DND-41 (cell line): Measurements from ENCODE around the gene MYOZ1.
A peak's percentile ranks its signal among the peaks of the same experiment; 100 is the strongest.

ENCODE experiments used
- ATAC-seq: fragments of 200-7000 bp; cut with Tn5 transposase; 3 replicates; pipeline ENCODE4 v1.9.1; 2021; ENCODE audit warnings: low read depth; ENCODE audit not compliant: insufficient read depth
- DNase-seq: peaks from one replicate; pipeline ENCODE4 v3.0.0-alpha.2; 2020
- H2AFZ ChIP-seq: 2 replicates; pipeline ENCODE4 v1.6.0; 2012; ENCODE audit warnings: low read depth, low read length
- H3K27ac ChIP-seq: 2 replicates; pipeline ENCODE4 v1.5.1; 2012; ENCODE audit warnings: low read length, inconsistent platforms
- H3K27me3 ChIP-seq: fragments of 200-600 bp; sonication (generic); 2 replicates; pipeline ENCODE4 v1.6.0; 2012; ENCODE audit warnings: low read length, mild to moderate bottlenecking, inconsistent platforms; ENCODE audit not compliant: insufficient read depth, poor library complexity
- H3K36me3 ChIP-seq: 2 replicates; pipeline ENCODE4 v1.5.1; 2012; ENCODE audit warnings: low read length, inconsistent platforms; ENCODE audit not compliant: insufficient read depth
- H3K4me1 ChIP-seq: 2 replicates; pipeline ENCODE4 v1.5.1; 2012; ENCODE audit warnings: mild to moderate bottlenecking, low read length; ENCODE audit not compliant: insufficient read depth
- H3K4me2 ChIP-seq: 2 replicates; pipeline ENCODE4 v1.6.0; 2012; ENCODE audit warnings: mild to moderate bottlenecking, moderate library complexity, low read length, inconsistent platforms; ENCODE audit not compliant: insufficient read depth
- H3K4me3 ChIP-seq, 2 experiments: fragments of 200-600 bp in 1 of 2; shearing (Covaris generic) in 1 of 2; 2 replicates each; pipeline ENCODE4 v1.5.1; 2012 to 2016; ENCODE audit warnings: inconsistent platforms in 2 of 2, low read length in 2 of 2, mild to moderate bottlenecking in 2 of 2, low read depth in 1 of 2, moderate library complexity in 1 of 2
- H3K79me2 ChIP-seq: 2 replicates; pipeline ENCODE4 v1.6.0; 2012; ENCODE audit warnings: low read length, inconsistent platforms; ENCODE audit not compliant: insufficient read depth
- H3K9ac ChIP-seq: 2 replicates; pipeline ENCODE4 v1.6.0; 2012; ENCODE audit warnings: low read depth, mild to moderate bottlenecking, inconsistent platforms, low read length, moderate library complexity
- H3K9me3 ChIP-seq: 2 replicates; pipeline ENCODE4 v1.5.1; 2012; ENCODE audit warnings: low read length, moderate library complexity, mild to moderate bottlenecking, inconsistent platforms; ENCODE audit not compliant: insufficient read depth, severe bottlenecking
- H4K20me1 ChIP-seq: 2 replicates; pipeline ENCODE4 v1.6.0; 2012; ENCODE audit warnings: low read length; ENCODE audit not compliant: insufficient read depth
- EZH2 ChIP-seq: IDR thresholded peaks from 3 replicates; pipeline ENCODE4 v1.6.1; 2012; ENCODE audit warnings: borderline replicate concordance, low read depth, mild to moderate bottlenecking, moderate library complexity, low read length, inconsistent platforms; ENCODE audit not compliant: severe bottlenecking
- TF ChIP-seq, protein P1 (sequence below): IDR thresholded peaks from 2 replicates; pipeline ENCODE4 v1.5.1; 2012; ENCODE audit warnings: borderline replicate concordance, low read length, moderate library complexity, mild to moderate bottlenecking; ENCODE audit not compliant: poor library complexity, severe bottlenecking; ENCODE audit errors: extremely low read depth

The MYOZ1 gene

DNA sequence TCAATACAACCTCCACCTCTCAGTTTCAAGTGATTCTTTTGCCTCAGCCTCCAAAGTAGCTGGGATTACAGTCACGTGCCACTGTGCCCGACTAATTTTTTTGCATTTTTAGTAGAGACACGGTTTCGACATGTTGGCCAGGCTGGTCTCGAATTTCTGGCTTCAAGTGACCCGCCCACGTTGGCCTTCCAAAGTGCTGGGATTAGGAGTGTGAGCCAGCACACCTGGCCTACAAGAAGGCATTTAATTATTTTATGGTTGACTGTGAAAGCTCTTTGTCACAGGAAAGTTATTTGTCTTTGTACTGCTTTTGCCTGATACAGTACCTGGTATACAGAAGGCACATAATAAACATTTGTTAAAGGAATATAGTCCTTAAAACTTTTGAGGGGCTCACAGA, 12.9 kb downstream of the MYOZ1 start:
- H3K9me3 ChIP-seq: no peaks in the 10 kb centered on the region
- H3K4me2 ChIP-seq: no peak overlapping the region
- H2AFZ ChIP-seq: no peak overlapping the region
- ATAC-seq: no peak
- 0 out of 2 replicates have a peak, but pooled peaks cover 4% of the 10 kb centered on the region for H3K36me3 ChIP-seq
- no peak overlapping the region for H3K9ac ChIP-seq
- no peak overlapping the region for H3K4me3 ChIP-seq
- H3K27ac ChIP-seq: no peak overlapping the region
- peaks cover 23% of the 10 kb centered on the region for H3K4me1 ChIP-seq
- no peak for DNase-seq
- peaks cover 21% of the 10 kb centered on the region for H3K79me2 ChIP-seq
- TF ChIP-seq, protein P1, sequence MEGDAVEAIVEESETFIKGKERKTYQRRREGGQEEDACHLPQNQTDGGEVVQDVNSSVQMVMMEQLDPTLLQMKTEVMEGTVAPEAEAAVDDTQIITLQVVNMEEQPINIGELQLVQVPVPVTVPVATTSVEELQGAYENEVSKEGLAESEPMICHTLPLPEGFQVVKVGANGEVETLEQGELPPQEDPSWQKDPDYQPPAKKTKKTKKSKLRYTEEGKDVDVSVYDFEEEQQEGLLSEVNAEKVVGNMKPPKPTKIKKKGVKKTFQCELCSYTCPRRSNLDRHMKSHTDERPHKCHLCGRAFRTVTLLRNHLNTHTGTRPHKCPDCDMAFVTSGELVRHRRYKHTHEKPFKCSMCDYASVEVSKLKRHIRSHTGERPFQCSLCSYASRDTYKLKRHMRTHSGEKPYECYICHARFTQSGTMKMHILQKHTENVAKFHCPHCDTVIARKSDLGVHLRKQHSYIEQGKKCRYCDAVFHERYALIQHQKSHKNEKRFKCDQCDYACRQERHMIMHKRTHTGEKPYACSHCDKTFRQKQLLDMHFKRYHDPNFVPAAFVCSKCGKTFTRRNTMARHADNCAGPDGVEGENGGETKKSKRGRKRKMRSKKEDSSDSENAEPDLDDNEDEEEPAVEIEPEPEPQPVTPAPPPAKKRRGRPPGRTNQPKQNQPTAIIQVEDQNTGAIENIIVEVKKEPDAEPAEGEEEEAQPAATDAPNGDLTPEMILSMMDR: no peak
- no peak for TF ChIP-seq EZH2
- no peaks in the 10 kb centered on the region for H3K27me3 ChIP-seq
- H4K20me1 ChIP-seq: no peaks in the 10 kb centered on the region

DNA sequence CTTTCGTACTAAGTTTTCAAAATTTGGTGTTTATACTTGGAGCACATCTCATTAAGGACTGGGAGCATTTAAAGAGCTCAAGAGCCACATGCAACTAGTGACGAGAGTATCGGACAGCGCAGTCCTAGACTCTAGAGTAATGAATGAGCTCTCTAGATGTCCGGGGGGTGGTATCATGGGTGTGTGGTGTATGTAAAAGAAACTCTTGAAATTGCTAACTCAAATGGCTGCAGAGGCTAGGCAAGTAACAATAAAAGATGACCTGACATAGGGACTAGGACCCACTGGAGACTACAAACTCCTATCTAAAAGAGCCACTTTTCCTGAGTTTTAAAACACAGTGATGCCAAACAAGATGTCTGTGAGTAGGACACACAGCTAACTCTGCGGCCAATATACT, 14.0 kb downstream of the MYOZ1 start:
- ATAC-seq: no peak
- Histone ChIP-seq H3K4me1 (peaks cover 23% of the 10 kb centered on the region), H3K36me3 (0 out of 2 replicates have a peak, but pooled peaks cover 4% of the 10 kb centered on the region), H3K27me3 (no peaks in the 10 kb centered on the region), H3K4me2 (peak overlapping the region; percentile 74), H2AFZ (no peak overlapping the region), H3K9ac (peak overlapping the region; percentile 86; the same call in 1 of the 2 replicates), H3K9me3 (no peaks in the 10 kb centered on the region), H3K27ac (no peak overlapping the region), H4K20me1 (no peaks in the 10 kb centered on the region), H3K4me3 (peak overlapping the region in 1 of 2 experiments; percentile 83; a peak in 1 of 4 replicates), H3K79me2 (peaks cover 21% of the 10 kb centered on the region)
- no peak for DNase-seq
- no peak for TF ChIP-seq EZH2
- TF ChIP-seq, protein P1: no peak

DNA sequence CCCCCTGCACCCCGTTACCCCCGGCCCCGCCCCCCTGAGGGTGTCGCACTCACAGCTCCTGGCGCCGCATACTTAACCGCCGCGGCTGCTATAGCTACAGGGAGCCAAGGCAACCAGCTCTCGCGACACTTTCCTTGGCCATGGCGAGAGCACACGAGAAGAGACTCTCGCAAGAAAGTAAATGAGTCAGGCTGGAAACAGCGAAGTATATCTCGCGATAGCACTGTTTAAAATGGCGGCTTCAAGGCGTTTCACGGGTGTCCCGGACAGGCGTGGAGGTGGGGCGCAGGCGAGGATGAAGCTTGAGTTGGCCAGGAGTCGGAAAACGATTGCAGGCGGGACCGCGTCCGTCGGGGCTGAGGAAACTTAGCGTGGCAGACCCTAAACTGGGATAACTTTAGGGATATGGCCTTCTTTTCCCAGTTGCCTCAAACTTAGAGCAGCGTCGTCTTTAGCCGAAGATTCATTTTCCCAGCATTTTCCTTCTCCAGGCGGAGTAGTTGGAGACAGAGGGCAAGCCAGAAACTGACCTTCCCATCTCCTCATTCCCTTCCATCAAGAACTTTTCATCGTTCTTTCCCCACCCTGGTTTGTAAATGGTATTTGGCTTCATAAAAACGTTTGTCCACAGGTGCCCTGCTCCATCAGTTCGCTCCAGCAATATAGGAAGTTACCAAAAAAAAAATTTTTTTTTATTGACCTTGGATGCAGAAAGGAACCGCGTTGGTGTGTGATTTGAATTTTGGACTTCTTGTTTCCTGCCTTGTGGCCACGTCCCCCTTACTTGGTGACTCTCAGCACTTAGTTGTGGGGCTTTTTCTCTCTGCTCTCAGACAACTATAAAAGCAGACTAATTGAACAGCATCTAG, 15.2 kb downstream of the MYOZ1 start:
- DNase-seq (peak; percentile 94), ATAC-seq (peak; percentile 96)
- Histone ChIP-seq H3K27me3 (no peaks in the 10 kb centered on the region), H3K9ac (peak overlapping the region; percentile 86), H2AFZ (peak overlapping the region; percentile 93), H3K4me2 (peak overlapping the region; percentile 74), H3K9me3 (no peaks in the 10 kb centered on the region), H3K4me3 (peak overlapping the region; percentile 47 to 83), H3K27ac (peak overlapping the region; percentile 93), H3K36me3 (0 out of 2 replicates have a peak, but pooled peaks cover 4% of the 10 kb centered on the region), H3K4me1 (peaks cover 23% of the 10 kb centered on the region), H3K79me2 (peaks cover 21% of the 10 kb centered on the region), H4K20me1 (no peaks in the 10 kb centered on the region)
- TF ChIP-seq, protein P1: no peak
- TF ChIP-seq EZH2: no peak
